Liver (tissue), 9 donors: Measurements from ENCODE around the gene GCDH. TPM values are rescaled to one million over a fixed set of nuclear protein-coding genes. Genes with fewer than 3 reads are reported as not detected.

Source experiments
- DNase-seq: peaks from one replicate; pipeline ENCODE4 v3.0.0-alpha.2; 2017; ENCODE audit warnings: low spot score
- H3K27ac ChIP-seq, 2 donors: one replicate each; pipeline ENCODE4 v1.7.0; 2013; ENCODE audit warnings: inconsistent platforms in 2 of 2, low read length in 2 of 2, control low read depth in 1 of 2, low read depth in 1 of 2, mild to moderate bottlenecking in 1 of 2
- H3K27me3 ChIP-seq, 4 donors: one replicate each; pipeline versions ENCODE4 v1.6.1 to v1.7.0; 2013; ENCODE audit warnings: low read length in 3 of 4, inconsistent platforms in 1 of 4, mild to moderate bottlenecking in 1 of 4, moderate library complexity in 1 of 4; ENCODE audit not compliant: control insufficient read depth in 4 of 4, insufficient read depth in 4 of 4
- H3K36me3 ChIP-seq, 4 donors: one replicate each; pipeline versions ENCODE4 v1.6.1 to v1.7.0; 2013; ENCODE audit warnings: low read length in 3 of 4, mild to moderate bottlenecking in 3 of 4, low read depth in 1 of 4, moderate library complexity in 1 of 4; ENCODE audit not compliant: control insufficient read depth in 4 of 4, insufficient read depth in 3 of 4
- H3K4me1 ChIP-seq, 4 donors: one replicate each; pipeline versions ENCODE4 v1.6.1 to v1.7.0; 2013; ENCODE audit warnings: low read length in 3 of 4, mild to moderate bottlenecking in 3 of 4, moderate library complexity in 1 of 4; ENCODE audit not compliant: control insufficient read depth in 4 of 4, insufficient read depth in 4 of 4
- H3K4me3 ChIP-seq, 3 donors: one replicate each; pipeline versions ENCODE4 v1.6.1 to v1.7.0; 2013; ENCODE audit warnings: low read length in 3 of 3, control low read depth in 1 of 3, low read depth in 1 of 3, mild to moderate bottlenecking in 1 of 3
- H3K9ac ChIP-seq, 2 donors: one replicate each; pipeline ENCODE4 v1.7.0; 2013; ENCODE audit warnings: low read length in 2 of 2, mild to moderate bottlenecking in 2 of 2, moderate library complexity in 2 of 2, control low read depth in 1 of 2, low read depth in 1 of 2
- H3K9me3 ChIP-seq, 4 donors: one replicate each; pipeline versions ENCODE4 v1.6.1 to v1.7.0; 2013; ENCODE audit warnings: low read length in 3 of 4; ENCODE audit not compliant: control insufficient read depth in 4 of 4
- ATF3 ChIP-seq: IDR thresholded peaks from 2 replicates; pipeline ENCODE4 v1.6.1; 2016; ENCODE audit warnings: antibody characterized with exemption
- CTCF ChIP-seq: fragments of 150-350 bp; IDR thresholded peaks from 2 replicates; pipeline ENCODE4 v1.5.1; 2017; ENCODE audit warnings: improper control_type of control experiment, low read depth, low read length; ENCODE audit not compliant: missing input control
- EGR1 ChIP-seq, 2 donors: IDR thresholded peaks; 2 replicates each; pipeline ENCODE4 v1.6.1; 2016 to 2018; ENCODE audit warnings: antibody characterized with exemption in 2 of 2, low read depth in 2 of 2
- FOXA1 ChIP-seq: IDR thresholded peaks from 2 replicates; pipeline ENCODE4 v1.6.1; 2016; ENCODE audit warnings: antibody characterized with exemption
- GABPA ChIP-seq, 2 donors: IDR thresholded peaks in 1 of 2; conservative IDR thresholded peaks in 1 of 2; 2 replicates each; pipeline ENCODE4 v1.6.1; 2016; ENCODE audit warnings: antibody characterized with exemption in 2 of 2, mild to moderate bottlenecking in 1 of 2, moderate library complexity in 1 of 2
- HNF4A ChIP-seq, 2 donors: conservative IDR thresholded peaks; 2 replicates each; pipeline ENCODE4 v1.6.1; 2016; ENCODE audit warnings: antibody characterized with exemption in 2 of 2, mild to moderate bottlenecking in 2 of 2
- HNF4G ChIP-seq: IDR thresholded peaks from 2 replicates; pipeline ENCODE4 v1.6.1; 2016; ENCODE audit warnings: antibody characterized with exemption
- JUND ChIP-seq, 2 donors: IDR thresholded peaks; 2 replicates each; pipeline ENCODE4 v1.6.1; 2016; ENCODE audit warnings: antibody characterized with exemption in 2 of 2
- MAX ChIP-seq: IDR thresholded peaks from 2 replicates; pipeline ENCODE4 v1.6.1; 2016; ENCODE audit warnings: antibody characterized with exemption
- NR2F2 ChIP-seq: IDR thresholded peaks from 2 replicates; pipeline ENCODE4 v1.6.1; 2016; ENCODE audit warnings: antibody characterized with exemption
- RAD21 ChIP-seq, 2 donors: IDR thresholded peaks; 2 replicates each; pipeline ENCODE4 v1.6.1; 2016; ENCODE audit warnings: antibody characterized with exemption in 2 of 2, mild to moderate bottlenecking in 2 of 2
- REST ChIP-seq: IDR thresholded peaks from 2 replicates; pipeline ENCODE4 v1.6.1; 2016; ENCODE audit warnings: antibody characterized with exemption, mild to moderate bottlenecking
- RXRA ChIP-seq, 2 donors: IDR thresholded peaks; 2 replicates each; pipeline ENCODE4 v1.6.1; 2017 to 2018; ENCODE audit warnings: antibody characterized with exemption in 2 of 2, mild to moderate bottlenecking in 1 of 2
- SP1 ChIP-seq: IDR thresholded peaks from 2 replicates; pipeline ENCODE4 v1.6.1; 2018; ENCODE audit warnings: antibody characterized with exemption, mild to moderate bottlenecking
- TAF1 ChIP-seq: conservative IDR thresholded peaks from 2 replicates; pipeline ENCODE4 v1.6.1; 2016; ENCODE audit warnings: antibody characterized with exemption, mild to moderate bottlenecking
- YY1 ChIP-seq: IDR thresholded peaks from 2 replicates; pipeline ENCODE4 v1.6.1; 2016; ENCODE audit warnings: antibody characterized with exemption, mild to moderate bottlenecking
- ZBTB33 ChIP-seq: IDR thresholded peaks from 2 replicates; pipeline ENCODE4 v1.6.1; 2016; ENCODE audit warnings: antibody characterized with exemption
- WGBS: extraction: QIAGEN DNeasy Blood & Tissue Kit; methylation state at CpG from one replicate; pipeline ENCODE4 v1.1.7; 2013; 5-methylcytosine and 5-hydroxymethylcytosine counted together
- polyA plus RNA-seq, 2 donors: library from polyadenylated mRNA; stranded (reverse) in 1 of 2; unstranded in 1 of 2; fragments of 200-250 nt in 1 of 2; fragments of >200 nt in 1 of 2; fragmentation: Nextera tagmentation in 1 of 2; extraction: Ambion mirVana in 1 of 2; gene quantifications; one replicate each; pipeline versions ENCODE4 v1.2.1 to v1.2.3, GENCODE V29; 2013 to 2015
- total RNA-seq, 2 donors: library from RNA; depleted of rRNA; stranded (reverse); fragments of >200 nt; gene quantifications; one replicate each; pipeline ENCODE4 v1.2.3, GENCODE V29; 2014
- donor health status: healthy.
- donor health status: healthy.
- donor health status: healthy.
- donor health status: healthy.
- donor health status: healthy.

Gene GCDH
- total and polyA plus RNA-seq, 4 donors, result 65.8 to 118 (median 78.1) TPM

GRCh38 chr19:12946731-12947496 is 56.0 kb downstream of the GCDH start:
- Histone ChIP-seq H3K27me3 (no peaks in the 10 kb centered on the region), H3K4me3 (peak overlapping the region; percentile 67 to 92 (median 77)), H3K9ac (peak overlapping the region; percentile 36 to 91), H3K4me1 (peaks cover 2 to 29% (median 16%) of the 10 kb centered on the region in 4 donors), H3K36me3 (peaks cover 12 to 53% (median 42%) of the 10 kb centered on the region in 4 donors), H3K27ac (peak overlapping the region; percentile 67 to 85), H3K9me3 (no peaks in the 10 kb centered on the region)
- TF ChIP-seq REST (no peak), GABPA (IDR thresholded peaks at IDR 0.05 in 1 of 2, conservative IDR thresholded peaks at IDR 0.05 in 1 of 2) (no peak), EGR1 (IDR thresholded peaks at IDR 0.05; ENCODE audit: low read depth in 2 of 2) (no peak), YY1 (no peak), HNF4G (no peak), FOXA1 (no peak), NR2F2 (no peak), HNF4A (conservative IDR thresholded peaks at IDR 0.05) (no peak), ATF3 (no peak), SP1 (no peak), ZBTB33 (no peak), JUND (IDR thresholded peaks at IDR 0.05) (no peak), RXRA (IDR thresholded peaks at IDR 0.05) (no peak), TAF1 (no peak)
- 71% methylated on average over 14 of the region's 14 CpGs for WGBS
- DNase-seq, result no peak

- Histone ChIP-seq H3K9me3 (no peaks in the 10 kb centered on the region), H3K4me3 (no peak overlapping the region), H3K36me3 (peaks cover 19 to 59% (median 41%) of the 10 kb centered on the region in 4 donors), H3K27ac (no peak overlapping the region), H3K4me1 (peaks cover 2 to 23% (median 16%) of the 10 kb centered on the region in 4 donors), H3K27me3 (no peaks in the 10 kb centered on the region), H3K9ac (no peak overlapping the region)
- WGBS, result 92% methylated on average over 28 of the region's 28 CpGs
- peak; percentile 88 for DNase-seq
- no peak for TF ChIP-seq REST
- no peak for TF ChIP-seq RAD21 (IDR thresholded peaks at IDR 0.05)
- no peak for TF ChIP-seq ATF3
- TF ChIP-seq MAX, result no peak
- TF ChIP-seq SP1, result no peak
- no peak for TF ChIP-seq FOXA1
- no peak for TF ChIP-seq CTCF
- TF ChIP-seq EGR1 (IDR thresholded peaks at IDR 0.05; ENCODE audit: low read depth in 2 of 2), result no peak
These were observed 57.0 kb downstream of the GCDH start for GRCh38 chr19:12947702-12948611.
